ENCODE data around the gene LRMDA. TPM values are rescaled to one million over a fixed set of nuclear protein-coding genes. Genes with fewer than 3 reads are reported as not detected.
"Not testable (repeated sequence)": the region's sequence is repeated elsewhere in the genome, so short reads cannot be mapped to it uniquely, and the experiment has no call there.

Gene LRMDA
- total RNA-seq, 2 experiments from 2014 or later = not detected

DNA sequence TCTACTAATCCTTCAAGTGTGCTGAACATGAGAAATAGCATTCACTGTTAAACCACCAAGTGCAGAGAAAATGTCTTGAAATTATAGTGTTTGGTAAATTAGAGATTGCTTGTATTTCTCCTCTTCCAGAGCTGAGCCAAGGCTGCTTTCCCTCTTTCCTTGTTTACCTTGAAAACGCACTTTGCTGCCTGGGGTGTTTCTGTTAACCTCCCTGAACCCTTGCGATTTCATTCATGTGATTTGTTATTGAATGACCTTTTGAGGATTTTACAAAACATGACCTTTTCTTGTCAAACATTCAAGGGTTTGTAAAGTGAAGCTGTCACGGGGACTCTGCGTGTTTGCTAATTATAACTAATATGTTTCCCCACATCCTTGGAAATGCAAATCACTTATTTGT, 169.4 kb downstream of the LRMDA start:
- Mint-ChIP-seq H3K27ac (no peak overlapping the region), H3K27me3 (peaks cover 19% of the 10 kb centered on the region), H3K4me3 (no peak overlapping the region), H3K36me3 (ENCODE audit: low read depth) (no peaks in the 10 kb centered on the region), H3K4me1 (ENCODE audit: low read depth) (no peaks in the 10 kb centered on the region), H3K9me3 (no peaks in the 10 kb centered on the region)
- Histone ChIP-seq H3K4me1 (ENCODE audit: insufficient read depth, low read length) (no peaks in the 10 kb centered on the region), H3K9me3 (ENCODE audit: control insufficient read depth in 1 of 2, insufficient read depth in 1 of 2, low read length in 2 of 2) (no peaks in the 10 kb centered on the region), H3K27ac (ENCODE audit: low read depth in 1 of 2, low read length in 2 of 2) (no peak overlapping the region), H3K27me3 (ENCODE audit: control insufficient read depth in 1 of 2, insufficient read depth in 2 of 2, low read length in 2 of 2) (no peaks in the 10 kb centered on the region), H3K4me3 (ENCODE audit: low read length) (no peak overlapping the region), H3K36me3 (ENCODE audit: insufficient read depth, low read length) (no peaks in the 10 kb centered on the region)
- CTCF ChIA-PET = no interaction called here
- POLR2A ChIA-PET = no interaction called here
- intact Hi-C loops (cut with DNase I, micrococcal nuclease) = no loop called here
- TF ChIP-seq, protein P1, sequence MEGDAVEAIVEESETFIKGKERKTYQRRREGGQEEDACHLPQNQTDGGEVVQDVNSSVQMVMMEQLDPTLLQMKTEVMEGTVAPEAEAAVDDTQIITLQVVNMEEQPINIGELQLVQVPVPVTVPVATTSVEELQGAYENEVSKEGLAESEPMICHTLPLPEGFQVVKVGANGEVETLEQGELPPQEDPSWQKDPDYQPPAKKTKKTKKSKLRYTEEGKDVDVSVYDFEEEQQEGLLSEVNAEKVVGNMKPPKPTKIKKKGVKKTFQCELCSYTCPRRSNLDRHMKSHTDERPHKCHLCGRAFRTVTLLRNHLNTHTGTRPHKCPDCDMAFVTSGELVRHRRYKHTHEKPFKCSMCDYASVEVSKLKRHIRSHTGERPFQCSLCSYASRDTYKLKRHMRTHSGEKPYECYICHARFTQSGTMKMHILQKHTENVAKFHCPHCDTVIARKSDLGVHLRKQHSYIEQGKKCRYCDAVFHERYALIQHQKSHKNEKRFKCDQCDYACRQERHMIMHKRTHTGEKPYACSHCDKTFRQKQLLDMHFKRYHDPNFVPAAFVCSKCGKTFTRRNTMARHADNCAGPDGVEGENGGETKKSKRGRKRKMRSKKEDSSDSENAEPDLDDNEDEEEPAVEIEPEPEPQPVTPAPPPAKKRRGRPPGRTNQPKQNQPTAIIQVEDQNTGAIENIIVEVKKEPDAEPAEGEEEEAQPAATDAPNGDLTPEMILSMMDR (IDR thresholded peaks at IDR 0.05) = no peak
- DNase-seq (no peak), ATAC-seq (ENCODE audit: poor library complexity) (no peak)

DNA sequence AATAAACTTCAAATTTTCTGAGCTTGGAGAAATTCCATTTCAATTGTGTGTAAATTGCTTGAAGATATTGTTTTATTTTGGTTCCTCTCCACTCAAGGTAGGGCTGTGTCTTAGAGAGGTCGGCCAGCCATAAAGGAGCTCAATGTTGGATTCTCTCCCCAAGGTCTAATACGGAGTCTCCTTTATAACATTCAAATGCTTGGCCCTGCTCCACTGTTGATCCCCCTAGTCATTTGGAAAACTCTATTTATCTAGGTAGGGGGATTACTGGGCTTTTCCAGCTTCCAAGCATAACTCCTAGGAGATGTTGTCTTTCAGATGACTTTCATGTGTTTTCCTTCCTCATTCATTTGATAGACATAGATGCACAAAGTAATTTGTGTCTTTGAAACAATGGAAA, 170.9 kb downstream of the LRMDA start:
- H3K9me3 ChIP-seq (ENCODE audit: control insufficient read depth in 1 of 2, insufficient read depth in 1 of 2, low read length in 2 of 2) = no peaks in the 10 kb centered on the region
- H3K4me3 Mint-ChIP-seq = no peak overlapping the region
- TF ChIP-seq, protein P1 (IDR thresholded peaks at IDR 0.05) = no peak
- no peak overlapping the region for H3K27ac Mint-ChIP-seq
- no peaks in the 10 kb centered on the region for H3K9me3 Mint-ChIP-seq
- POLR2A ChIA-PET = no interaction called here
- no peak overlapping the region for H3K27ac ChIP-seq (ENCODE audit: low read depth in 1 of 2, low read length in 2 of 2)
- intact Hi-C loops (cut with DNase I, micrococcal nuclease) = no loop called here
- CTCF ChIA-PET = interaction anchor here (0.5 kb wide), 1 partner anchor 16 kb away, joined by 3 read pairs; no protein-coding TSS in a partner anchor
- no peaks in the 10 kb centered on the region for H3K36me3 Mint-ChIP-seq (ENCODE audit: low read depth)
- no peak overlapping the region for H3K4me3 ChIP-seq (ENCODE audit: low read length)
- no peak for DNase-seq
- no peaks in the 10 kb centered on the region for H3K4me1 Mint-ChIP-seq (ENCODE audit: low read depth)
- no peaks in the 10 kb centered on the region for H3K36me3 ChIP-seq (ENCODE audit: insufficient read depth, low read length)
- ATAC-seq (ENCODE audit: poor library complexity) = no peak
- no peaks in the 10 kb centered on the region for H3K27me3 ChIP-seq (ENCODE audit: control insufficient read depth in 1 of 2, insufficient read depth in 2 of 2, low read length in 2 of 2)
- no peaks in the 10 kb centered on the region for H3K4me1 ChIP-seq (ENCODE audit: insufficient read depth, low read length)
- H3K27me3 Mint-ChIP-seq = peaks cover 19% of the 10 kb centered on the region

- no peaks in the 10 kb centered on the region for H3K36me3 ChIP-seq (ENCODE audit: insufficient read depth, low read length)
- H3K36me3 Mint-ChIP-seq (ENCODE audit: low read depth) = no peaks in the 10 kb centered on the region
- no peak overlapping the region for H3K4me3 ChIP-seq (ENCODE audit: low read length)
- intact Hi-C loops (cut with DNase I, micrococcal nuclease) = no loop called here
- H3K9me3 ChIP-seq (ENCODE audit: control insufficient read depth in 1 of 2, insufficient read depth in 1 of 2, low read length in 2 of 2) = no peaks in the 10 kb centered on the region
- H3K27me3 Mint-ChIP-seq = peaks cover 19% of the 10 kb centered on the region
- no peak overlapping the region for H3K27ac Mint-ChIP-seq
- no peaks in the 10 kb centered on the region for H3K9me3 Mint-ChIP-seq
- TF ChIP-seq, protein P1 (IDR thresholded peaks at IDR 0.05) = no peak
- H3K27ac ChIP-seq (ENCODE audit: low read depth in 1 of 2, low read length in 2 of 2) = no peak overlapping the region
- H3K27me3 ChIP-seq (ENCODE audit: control insufficient read depth in 1 of 2, insufficient read depth in 2 of 2, low read length in 2 of 2) = no peaks in the 10 kb centered on the region
- POLR2A ChIA-PET = no interaction called here
- no peak for DNase-seq
- H3K4me1 Mint-ChIP-seq (ENCODE audit: low read depth) = no peaks in the 10 kb centered on the region
- H3K4me1 ChIP-seq (ENCODE audit: insufficient read depth, low read length) = no peaks in the 10 kb centered on the region
- CTCF ChIA-PET = no interaction called here
- ATAC-seq (ENCODE audit: poor library complexity) = no peak
- no peak overlapping the region for H3K4me3 Mint-ChIP-seq
Observed at GRCh38 chr10:75605096-75605495, 173.7 kb downstream of the LRMDA start.

DNA sequence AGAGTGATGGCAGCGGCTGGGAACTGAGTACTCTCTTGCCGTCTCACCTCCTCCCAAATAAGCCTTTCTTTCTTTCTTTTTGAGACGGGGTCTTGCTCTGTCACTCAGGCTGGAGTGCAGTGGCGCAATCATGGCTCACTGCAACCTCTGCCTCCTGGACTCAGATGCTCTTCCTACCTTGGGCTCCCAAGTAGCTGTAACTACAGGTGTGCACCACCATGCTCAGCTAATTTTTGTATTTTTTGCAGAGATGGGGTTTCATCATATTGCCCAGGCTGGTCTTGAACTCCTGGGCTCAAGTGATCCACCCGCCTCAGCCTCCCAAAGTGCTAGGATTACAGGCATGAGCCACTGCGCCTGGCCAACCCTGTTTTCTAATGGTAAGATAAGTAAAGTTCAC, 174.4 kb downstream of the LRMDA start:
- ATAC-seq (ENCODE audit: poor library complexity); H3K27ac ChIP-seq (ENCODE audit: low read depth in 1 of 2, low read length in 2 of 2); DNase-seq; intact Hi-C loops (cut with DNase I, micrococcal nuclease); H3K27ac Mint-ChIP-seq; POLR2A ChIA-PET; H3K36me3 Mint-ChIP-seq (ENCODE audit: low read depth); H3K4me1 ChIP-seq (ENCODE audit: insufficient read depth, low read length); H3K9me3 Mint-ChIP-seq; H3K9me3 ChIP-seq (ENCODE audit: control insufficient read depth in 1 of 2, insufficient read depth in 1 of 2, low read length in 2 of 2); H3K4me1 Mint-ChIP-seq (ENCODE audit: low read depth); H3K36me3 ChIP-seq (ENCODE audit: insufficient read depth, low read length); H3K4me3 ChIP-seq (ENCODE audit: low read length); CTCF ChIA-PET; H3K4me3 Mint-ChIP-seq; H3K27me3 ChIP-seq (ENCODE audit: control insufficient read depth in 1 of 2, insufficient read depth in 2 of 2, low read length in 2 of 2): not testable (repeated sequence)
- H3K27me3 Mint-ChIP-seq = peaks cover 26% of the 10 kb centered on the region
